Stomach (tissue), 9 donors: ENCODE measurements around the gene S1PR3. TPM values are rescaled to one million over a fixed set of nuclear protein-coding genes. Genes with fewer than 3 reads are reported as not detected.

ENCODE experiments used
- DNase-seq, 2 donors: peaks; one replicate each; pipeline versions ENCODE4 v3.0.0 to v3.0.0-alpha.2; 2013 to 2019
- H3K27ac ChIP-seq, 5 donors: fragments of 200-600 bp in 4 of 5; sonication (generic) in 4 of 5; one replicate each; pipeline ENCODE4 v1.5.1; 2013 to 2019; ENCODE audit warnings: mild to moderate bottlenecking in 1 of 5, moderate library complexity in 1 of 5
- H3K27me3 ChIP-seq, 3 donors: fragments of 200-600 bp; sonication (generic); one replicate each; pipeline ENCODE4 v1.5.1; 2017 to 2019; ENCODE audit warnings: mixed run types in 1 of 3
- H3K36me3 ChIP-seq, 4 donors: fragments of 200-600 bp; sonication (generic); 1 replicate in 3 of 4; 2 replicates in 1 of 4; pipeline ENCODE4 v1.5.1; 2016 to 2019
- H3K4me1 ChIP-seq, 4 donors: fragments of 200-600 bp; sonication (generic); one replicate each; pipeline ENCODE4 v1.5.1; 2016 to 2019
- H3K4me3 ChIP-seq, 4 donors: fragments of 200-600 bp; sonication (generic) in 3 of 4; one replicate each; pipeline ENCODE4 v1.5.1; 2016 to 2019; ENCODE audit warnings: mild to moderate bottlenecking in 1 of 4
- H3K9me3 ChIP-seq, 4 donors: fragments of 200-600 bp; sonication (generic); one replicate each; pipeline ENCODE4 v1.5.1; 2016 to 2019
- EP300 ChIP-seq: sonication (generic); formaldehyde crosslinking; IDR thresholded peaks from one replicate; pipeline ENCODE4 v1.6.1; 2017; ENCODE audit warnings: antibody characterized with exemption
- POLR2A ChIP-seq, 4 donors: fragments of 450-650 bp; IDR thresholded peaks; one replicate each; pipeline ENCODE4 v1.6.1; 2016; ENCODE audit warnings: antibody characterized with exemption in 4 of 4, control low read depth in 2 of 4, mild to moderate bottlenecking in 1 of 4, moderate library complexity in 1 of 4
- POLR2AphosphoS5 ChIP-seq, 3 donors: sonication (generic); formaldehyde crosslinking; IDR thresholded peaks; one replicate each; pipeline ENCODE4 v1.6.1; 2016; ENCODE audit warnings: antibody characterized with exemption in 3 of 3
- WGBS, 5 donors: extraction: QIAGEN DNeasy Blood & Tissue Kit in 3 of 5; methylation state at CpG; one replicate each; pipeline versions ENCODE4 v1.1.5 to v1.1.7; 2013 to 2018; 5-methylcytosine and 5-hydroxymethylcytosine counted together
- intact Hi-C: fragments of 100-400 bp; cut with DNase I; formaldehyde crosslinking; loops from one replicate; pipeline ENCODE4 v1.15.1; 2023; ENCODE audit warnings: low total_unique reads
- polyA plus RNA-seq, 3 donors: library from polyadenylated mRNA; stranded (reverse); fragments of 200-250 nt; gene quantifications; one replicate each; pipeline ENCODE4 v1.2.3, GENCODE V29; 2013
- total RNA-seq, 5 donors: library from RNA; depleted of rRNA; stranded (reverse); fragments of >200 nt; gene quantifications; one replicate each; pipeline versions ENCODE4 v1.1.0 to v1.2.3, GENCODE V29; 2014 to 2016
- TF ChIP-seq, protein P1 (sequence below), 7 experiments: fragments of 450-650 bp in 4 of 7; fragments of 200-600 bp in 3 of 7; sonication (generic) in 3 of 7; IDR thresholded peaks; one replicate each; pipeline ENCODE4 v1.5.1; 2016 to 2019; ENCODE audit warnings: antibody characterized with exemption in 7 of 7, control low read depth in 2 of 7, mild to moderate bottlenecking in 1 of 7
- donor health status: healthy with polysubstance abuse.
- donor health status: Bipolar disorder and iron deficiency.
- donor health status: healthy.

Gene S1PR3
- total and polyA plus RNA-seq, 8 donors = 1.2 to 12.5 (median 8.7) TPM

DNA sequence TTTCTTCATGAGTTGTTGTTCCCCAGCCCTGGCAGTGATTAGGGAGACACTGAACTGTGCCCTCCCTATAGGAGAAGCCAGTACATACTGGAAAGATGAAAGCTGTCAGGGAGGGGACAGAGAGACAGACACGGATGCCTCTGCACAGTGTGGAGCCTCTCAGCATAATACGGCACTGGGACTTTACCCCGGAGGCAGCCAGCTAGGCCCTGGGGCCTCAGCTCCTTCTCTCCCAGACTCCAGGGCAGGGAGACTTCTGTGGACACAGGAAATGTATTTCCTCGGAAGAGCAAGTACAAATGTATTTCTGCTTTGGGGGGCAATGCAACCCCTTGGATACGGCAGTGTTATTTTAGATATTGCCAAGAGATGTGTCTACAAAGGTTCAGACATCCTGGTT lies 62.0 kb downstream of the S1PR3 start:
- TF ChIP-seq EP300 (no peak), POLR2A (IDR thresholded peaks at IDR 0.05) (no peak), POLR2AphosphoS5 (IDR thresholded peaks at IDR 0.05) (no peak)
- TF ChIP-seq, protein P1, sequence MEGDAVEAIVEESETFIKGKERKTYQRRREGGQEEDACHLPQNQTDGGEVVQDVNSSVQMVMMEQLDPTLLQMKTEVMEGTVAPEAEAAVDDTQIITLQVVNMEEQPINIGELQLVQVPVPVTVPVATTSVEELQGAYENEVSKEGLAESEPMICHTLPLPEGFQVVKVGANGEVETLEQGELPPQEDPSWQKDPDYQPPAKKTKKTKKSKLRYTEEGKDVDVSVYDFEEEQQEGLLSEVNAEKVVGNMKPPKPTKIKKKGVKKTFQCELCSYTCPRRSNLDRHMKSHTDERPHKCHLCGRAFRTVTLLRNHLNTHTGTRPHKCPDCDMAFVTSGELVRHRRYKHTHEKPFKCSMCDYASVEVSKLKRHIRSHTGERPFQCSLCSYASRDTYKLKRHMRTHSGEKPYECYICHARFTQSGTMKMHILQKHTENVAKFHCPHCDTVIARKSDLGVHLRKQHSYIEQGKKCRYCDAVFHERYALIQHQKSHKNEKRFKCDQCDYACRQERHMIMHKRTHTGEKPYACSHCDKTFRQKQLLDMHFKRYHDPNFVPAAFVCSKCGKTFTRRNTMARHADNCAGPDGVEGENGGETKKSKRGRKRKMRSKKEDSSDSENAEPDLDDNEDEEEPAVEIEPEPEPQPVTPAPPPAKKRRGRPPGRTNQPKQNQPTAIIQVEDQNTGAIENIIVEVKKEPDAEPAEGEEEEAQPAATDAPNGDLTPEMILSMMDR (IDR thresholded peaks at IDR 0.05) = no peak
- Histone ChIP-seq H3K4me1 (no peaks in the 10 kb centered on the region), H3K36me3 (no peaks in the 10 kb centered on the region), H3K27ac (no peak overlapping the region), H3K4me3 (no peak overlapping the region), H3K9me3 (no peaks in the 10 kb centered on the region), H3K27me3 (no peaks in the 10 kb centered on the region)
- DNase-seq = no peak
- intact Hi-C loops = no loop called here
- WGBS, 5 donors = 90 to 94% (median 92%) methylated on average over 5 of the region's 5 CpGs

Other genes starting within 250 kb of the S1PR3 start
- 1 to 10 TPM in 4 of 5 donors, under 1 TPM in 1; 0.89 to 1.7 (median 1.2) TPM for gene SHC3, start 187.3 kb downstream of the S1PR3 start, total RNA-seq
- gene SHC3, start 187.3 kb downstream of the S1PR3 start, polyA plus RNA-seq = under 1 TPM; 0.15 to 0.81 (median 0.33) TPM